NCI-H2196 (cell line): Measurements from ENCODE around the gene ARL17B.
"Not testable (repeated sequence)": the region's sequence is repeated elsewhere in the genome, so short reads cannot be mapped to it uniquely, and the experiment has no call there.

Experiments
- DNase-seq: peaks from one replicate; lab custom pipeline; 2025; ENCODE audit not compliant: unreplicated experiment; lab: John Stamatoyannopoulos, UW

ARL17B gene

DNA sequence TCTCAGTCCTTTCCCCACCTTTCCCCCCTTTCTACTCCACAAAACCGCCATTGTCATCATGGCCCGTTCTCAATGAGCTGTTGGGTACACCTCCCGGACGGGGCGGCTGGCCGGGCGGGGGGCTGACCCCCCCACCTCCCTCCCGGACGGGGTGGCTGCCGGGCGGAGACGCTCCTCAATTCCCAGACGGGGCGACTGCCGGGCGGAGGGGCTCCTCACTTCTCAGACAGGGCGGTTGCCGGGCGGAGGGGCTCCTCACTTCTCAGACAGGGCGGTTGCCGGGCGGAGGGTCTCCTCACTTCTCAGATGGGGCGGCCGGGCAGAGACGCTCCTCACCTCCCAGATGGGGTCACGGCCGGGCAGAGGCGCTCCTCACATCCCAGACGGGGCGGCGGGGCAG is 108.8 kb downstream of the ARL17B start:
- DNase-seq, result not testable (repeated sequence)

DNA sequence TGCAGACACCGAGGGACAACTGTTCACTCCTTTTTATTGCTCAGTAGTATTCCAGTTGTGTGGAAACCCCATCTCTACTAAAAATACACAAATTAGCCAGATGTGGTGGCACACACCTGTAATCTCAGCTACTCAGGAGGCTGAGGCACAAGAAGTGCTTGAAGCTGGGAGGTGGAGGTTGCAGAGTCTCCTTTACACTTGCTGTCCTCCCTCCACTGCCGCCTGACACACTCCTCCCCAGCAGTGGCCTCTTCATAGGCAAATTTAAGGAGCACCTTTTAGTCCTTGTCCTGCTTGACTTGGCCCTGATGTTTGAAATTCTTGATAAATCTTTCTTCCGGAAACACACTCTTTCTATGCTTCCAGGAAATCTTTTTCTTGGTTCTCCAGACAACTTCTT is 112.4 kb downstream of the ARL17B start:
- DNase-seq, result not testable (repeated sequence)

GRCh38 chr17:46244949-46245768 is 116.4 kb downstream of the ARL17B start:
- not testable (repeated sequence) for DNase-seq

- DNase-seq, result not testable (repeated sequence)
Observed at GRCh38 chr17:46244339-46244913, 117.1 kb downstream of the ARL17B start.

- DNase-seq, result not testable (repeated sequence)
Observed at GRCh38 chr17:46243928-46244327, 117.6 kb downstream of the ARL17B start.

DNA sequence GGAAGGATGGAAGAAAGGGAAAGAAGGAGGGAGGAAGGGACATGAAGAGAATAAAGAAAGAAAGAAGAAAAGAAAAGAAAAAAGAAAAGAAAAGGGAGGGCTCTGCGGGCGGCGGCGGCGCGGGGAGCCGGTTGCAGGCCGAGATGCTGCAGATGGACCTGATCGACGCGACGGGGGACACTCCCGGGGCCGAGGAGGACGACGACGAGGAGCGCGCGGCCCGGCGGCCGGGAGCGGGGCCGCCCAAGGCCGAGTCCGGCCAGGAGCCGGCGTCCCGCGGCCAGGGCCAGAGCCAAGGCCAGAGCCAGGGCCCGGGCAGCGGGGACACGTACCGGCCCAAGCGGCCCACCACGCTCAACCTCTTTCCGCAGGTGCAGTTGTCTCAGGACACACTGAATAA is 118.1 kb downstream of the ARL17B start:
- DNase-seq, result not testable (repeated sequence)

- not testable (repeated sequence) for DNase-seq
Observed at GRCh38 chr17:46231359-46231758, 130.2 kb downstream of the ARL17B start.

DNA sequence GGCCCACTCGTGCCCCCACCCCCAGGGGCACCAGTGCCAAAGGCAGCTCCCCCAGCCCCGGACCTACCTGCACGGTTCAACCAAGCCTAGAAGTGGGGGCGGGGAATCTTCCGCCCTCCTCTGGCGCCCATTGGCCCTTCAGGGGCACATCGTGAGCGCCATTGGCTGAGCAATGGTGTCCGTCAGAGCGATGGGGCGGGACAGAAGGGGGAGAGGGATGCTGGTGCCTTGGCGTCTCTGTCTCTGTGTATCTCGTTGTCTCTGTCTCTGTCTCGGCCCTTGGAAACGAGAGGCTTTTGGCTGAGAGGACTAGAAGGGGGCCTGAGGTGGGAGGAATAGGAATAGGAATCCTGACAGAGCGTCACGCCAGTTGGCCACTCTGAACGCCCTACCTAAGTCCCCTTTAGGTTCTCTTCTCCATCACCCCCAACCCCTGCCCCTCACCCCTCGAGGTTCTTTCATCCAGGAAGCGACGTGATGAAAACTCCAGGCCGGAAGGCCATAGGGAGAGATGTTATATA is 136.2 kb downstream of the ARL17B start:
- DNase-seq, result peak; percentile 100

- DNase-seq, result not testable (repeated sequence)
Observed at GRCh38 chr17:46224864-46225263, 136.7 kb downstream of the ARL17B start.
